AG04449 (cell line): ENCODE results near the gene C22orf31.

Experiments used
- CTCF ChIA-PET: fragments of 350-600 bp; formaldehyde crosslinking; extraction: SDS; loops from one replicate; lab custom pipeline; 2021; ENCODE audit warnings: antibody characterized with exemption; lab: Yijun Ruan, JAX
- POLR2A ChIA-PET: fragments of 400-600, 350-600 bp; formaldehyde crosslinking; extraction: SDS; loops from one replicate; lab custom pipeline; 2020; ENCODE audit warnings: antibody characterized with exemption, inconsistent platforms; lab: Yijun Ruan, JAX
- DNase-seq: peaks from one replicate; pipeline ENCODE4 v3.0.0-alpha.2; 2010; ENCODE audit warnings: low read depth, low spot score
- H3K4me3 ChIP-seq: 2 replicates; pipeline ENCODE4 v1.5.1; 2011; ENCODE audit warnings: low read depth, mild to moderate bottlenecking, control low read depth, low read length
- CTCF ChIP-seq: IDR thresholded peaks from one replicate; pipeline ENCODE4 v1.5.1; 2011; ENCODE audit warnings: mild to moderate bottlenecking, moderate library complexity, low read length, control low read depth, inconsistent platforms; ENCODE audit not compliant: insufficient read depth; ENCODE audit errors: missing control alignments

Gene C22orf31

GRCh38 chr22:29012952-29013351, 48.7 kb downstream of the C22orf31 start:
- TF ChIP-seq CTCF = no peak
- no peak overlapping the region for H3K4me3 ChIP-seq
- DNase-seq = no peak
- ChIA-PET CTCF (interaction anchor here (0.7 to 1.2 kb wide), 3 partner anchors 11 to 28 kb away, joined by 3 read pairs; no protein-coding TSS in a partner anchor), POLR2A (no interaction called here)

- ChIA-PET CTCF (interaction anchor here (1.1 to 1.7 kb wide), 2 partner anchors 19 to 156 kb away, joined by 3 to 4 read pairs; no protein-coding TSS in a partner anchor), POLR2A (no interaction called here)
- DNase-seq = no peak
- H3K4me3 ChIP-seq = no peak overlapping the region
- no peak for TF ChIP-seq CTCF
Measured at GRCh38 chr22:29012101-29012433, 49.6 kb downstream of the C22orf31 start.

- TF ChIP-seq CTCF = no peak
- ChIA-PET POLR2A (no interaction called here), CTCF (interaction anchor here (1.1 to 1.7 kb wide), 2 partner anchors 19 to 155 kb away, joined by 3 to 4 read pairs; no protein-coding TSS in a partner anchor)
- no peak for DNase-seq
- H3K4me3 ChIP-seq = no peak overlapping the region
Measured at GRCh38 chr22:29011240-29012100, 50.2 kb downstream of the C22orf31 start.

GRCh38 chr22:29009148-29009547, 52.5 kb downstream of the C22orf31 start:
- CTCF ChIA-PET = no interaction called here
- no peak for TF ChIP-seq CTCF
- no peak for DNase-seq
- POLR2A ChIA-PET = no interaction called here
- H3K4me3 ChIP-seq = no peak overlapping the region
